Measurements from ENCODE around the gene RGS19.
"Not testable (repeated sequence)": the region's sequence is repeated elsewhere in the genome, so short reads cannot be mapped to it uniquely, and the experiment has no call there.

The RGS19 gene, protein sequence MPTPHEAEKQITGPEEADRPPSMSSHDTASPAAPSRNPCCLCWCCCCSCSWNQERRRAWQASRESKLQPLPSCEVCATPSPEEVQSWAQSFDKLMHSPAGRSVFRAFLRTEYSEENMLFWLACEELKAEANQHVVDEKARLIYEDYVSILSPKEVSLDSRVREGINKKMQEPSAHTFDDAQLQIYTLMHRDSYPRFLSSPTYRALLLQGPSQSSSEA

DNA sequence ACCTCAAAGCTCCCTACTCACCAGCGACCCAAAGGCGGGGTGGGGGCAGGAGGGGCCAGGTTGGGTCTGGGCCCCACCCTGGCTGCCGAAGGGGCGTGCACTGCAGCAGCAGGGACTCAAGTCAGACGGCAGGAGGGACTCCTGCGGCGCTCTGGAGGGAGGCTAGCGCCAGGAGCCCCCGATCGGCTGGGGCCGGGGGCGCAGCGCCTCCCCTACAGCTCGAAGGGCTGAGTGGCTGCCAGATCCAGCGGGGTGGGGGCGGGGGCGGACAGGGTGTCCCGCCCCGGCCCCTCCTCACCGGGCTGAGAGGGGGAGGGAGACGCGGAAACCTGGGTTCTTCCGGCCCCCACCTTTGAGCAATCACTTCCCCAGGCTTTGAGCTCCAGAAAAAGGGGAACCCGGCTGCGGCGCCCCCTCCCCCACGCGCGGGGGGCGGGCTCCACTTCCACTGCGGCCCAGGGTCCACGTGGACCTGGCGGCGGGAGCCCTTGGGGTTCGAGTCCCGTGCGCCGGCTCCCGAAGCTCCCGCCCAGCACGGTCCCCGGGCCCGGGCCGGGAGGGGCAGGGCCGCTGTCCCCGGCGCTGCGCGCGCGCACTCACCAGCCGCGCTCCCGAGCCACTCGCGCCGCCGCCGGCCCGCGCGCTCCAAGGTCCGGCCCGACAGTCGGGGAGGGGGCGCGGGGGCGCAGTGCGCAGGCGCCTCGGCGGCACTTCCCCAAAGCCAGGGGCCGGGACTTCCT, at the start of gene RGS19:
Gene RGS19, minus strand, starts transcription at position 246 of the 740 bp plus-strand sequence. CDS start 2,632 bp downstream, outside the sequence.
- peak; percentile 10 for DNase-seq

DNA sequence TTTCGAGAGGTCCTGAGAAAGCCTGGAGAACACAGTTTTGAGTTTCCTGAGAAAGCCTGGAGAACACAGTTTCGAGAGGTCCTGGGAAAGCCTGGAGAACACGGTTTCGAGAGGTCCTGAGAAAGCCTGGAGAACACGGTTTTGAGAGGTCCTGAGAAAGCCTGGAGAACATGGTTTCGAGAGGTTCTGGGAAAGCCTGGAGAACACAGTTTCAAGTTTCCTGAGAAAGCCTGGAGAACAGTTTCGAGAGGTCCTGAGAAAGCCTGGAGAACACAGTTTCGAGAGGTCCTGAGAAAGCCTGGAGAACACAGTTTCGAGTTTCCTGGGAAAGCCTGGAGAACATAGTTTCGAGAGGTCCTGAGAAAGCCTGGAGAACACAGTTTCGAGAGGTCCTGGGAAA, 44.2 kb upstream of the RGS19 start:
- not testable (repeated sequence) for DNase-seq

DNA sequence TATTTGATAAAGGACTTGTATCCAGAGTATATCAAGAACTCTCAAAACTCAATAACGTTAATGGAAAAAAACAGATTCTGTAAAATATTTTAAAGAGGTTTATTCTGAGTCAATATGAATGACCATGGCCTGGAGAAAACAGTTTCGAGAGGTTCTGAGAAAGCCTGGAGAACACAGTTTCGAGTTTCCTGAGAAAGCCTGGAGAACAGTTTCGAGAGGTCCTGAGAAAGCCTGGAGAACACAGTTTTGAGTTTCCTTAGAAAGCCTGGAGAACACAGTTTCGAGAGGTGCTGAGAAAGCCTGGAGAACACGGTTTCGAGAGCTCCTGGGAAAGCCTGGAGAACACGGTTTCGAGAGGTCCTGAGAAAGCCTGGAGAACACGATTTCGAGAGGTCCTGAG, 43.6 kb upstream of the RGS19 start:
- DNase-seq = not testable (repeated sequence)

DNA sequence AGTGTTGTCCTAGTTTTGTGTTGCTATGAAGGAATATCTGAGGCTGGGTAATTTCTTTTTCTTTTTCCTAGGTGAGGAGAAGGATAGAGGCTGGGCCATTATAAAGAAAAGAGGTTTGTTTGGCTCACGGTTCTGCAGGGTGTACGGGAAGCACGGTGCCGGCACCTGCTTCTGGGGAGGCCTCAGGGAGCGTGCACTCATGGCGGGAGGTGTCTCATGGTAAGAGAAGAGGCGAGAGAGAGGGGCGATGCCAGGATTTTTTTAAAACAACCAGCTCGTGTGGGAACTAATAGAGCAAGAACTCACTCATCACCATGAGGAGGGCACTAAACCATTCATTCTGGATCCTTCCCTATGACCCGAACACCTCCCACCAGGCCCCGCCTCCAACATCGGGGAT, 42.3 kb upstream of the RGS19 start:
- no peak for DNase-seq

DNA sequence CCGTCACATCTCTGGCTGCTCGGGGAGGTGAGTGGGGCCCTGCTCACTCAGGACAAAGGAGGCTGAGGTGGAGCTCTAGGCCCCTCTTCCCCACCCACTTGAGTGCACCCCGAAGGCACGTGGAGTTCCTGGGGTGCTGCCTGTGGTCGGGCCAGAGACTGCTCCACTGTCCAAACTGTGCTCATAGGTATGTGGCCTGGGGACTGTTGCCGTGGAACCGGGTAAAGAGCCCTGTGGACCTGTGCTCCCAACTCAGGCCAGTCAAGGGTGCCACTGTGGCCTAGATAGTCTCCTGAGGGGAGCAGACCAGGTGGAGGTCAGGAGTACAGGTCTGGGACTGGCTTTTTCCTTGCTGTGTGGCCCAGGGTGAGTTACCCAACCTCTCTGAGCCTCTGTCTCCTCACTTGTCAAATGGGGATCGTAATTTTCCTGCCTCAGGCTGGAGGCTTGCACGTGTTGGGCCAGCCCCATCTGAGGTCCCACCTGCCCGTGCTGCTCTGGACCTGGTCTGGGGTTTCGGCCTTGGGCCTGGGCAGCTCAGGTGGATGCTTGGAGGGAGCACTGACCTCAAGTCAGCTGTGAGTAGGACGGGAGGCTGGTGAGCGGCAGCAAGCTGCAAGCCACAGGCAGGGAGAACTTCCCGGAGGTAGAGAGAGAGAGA, 40.5 kb upstream of the RGS19 start:
- no peak for DNase-seq

DNA sequence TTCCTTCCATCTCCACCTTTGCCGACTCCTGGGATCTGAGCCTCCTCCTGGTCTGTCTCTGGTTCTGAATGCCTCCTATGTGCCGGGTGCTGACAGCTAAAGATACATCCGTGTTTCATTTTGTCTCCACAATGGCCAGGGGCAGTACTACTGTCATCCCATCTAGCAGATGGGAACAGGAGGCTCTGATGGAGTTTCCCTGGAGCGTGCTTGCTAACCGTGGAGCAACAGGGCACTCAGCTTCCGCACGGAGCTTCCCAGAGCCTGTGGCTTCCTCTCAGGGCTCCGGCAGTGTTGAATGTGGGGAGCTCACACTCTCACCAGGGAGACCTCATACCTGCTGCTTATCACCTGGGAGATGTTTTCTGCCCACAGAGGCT, 40.0 kb upstream of the RGS19 start:
- no peak for DNase-seq

DNA sequence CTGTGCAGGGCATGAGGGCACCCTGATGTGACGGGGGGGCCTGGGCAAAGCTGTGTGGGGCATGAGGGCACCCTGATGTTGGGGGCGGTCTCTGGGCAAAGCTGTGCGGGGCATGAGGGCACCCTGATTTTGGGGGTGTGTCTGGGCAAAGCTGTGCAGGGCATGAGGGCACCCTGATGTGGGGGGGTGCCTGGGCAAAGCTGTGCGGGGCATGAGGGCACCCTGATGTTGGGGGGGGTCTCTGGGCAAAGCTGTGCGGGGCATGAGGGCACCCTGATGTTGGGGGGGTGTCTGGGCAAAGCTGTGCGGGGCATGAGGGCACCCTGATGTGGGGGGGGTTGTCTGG, 38.1 kb upstream of the RGS19 start:
- not testable (repeated sequence) for DNase-seq

DNA sequence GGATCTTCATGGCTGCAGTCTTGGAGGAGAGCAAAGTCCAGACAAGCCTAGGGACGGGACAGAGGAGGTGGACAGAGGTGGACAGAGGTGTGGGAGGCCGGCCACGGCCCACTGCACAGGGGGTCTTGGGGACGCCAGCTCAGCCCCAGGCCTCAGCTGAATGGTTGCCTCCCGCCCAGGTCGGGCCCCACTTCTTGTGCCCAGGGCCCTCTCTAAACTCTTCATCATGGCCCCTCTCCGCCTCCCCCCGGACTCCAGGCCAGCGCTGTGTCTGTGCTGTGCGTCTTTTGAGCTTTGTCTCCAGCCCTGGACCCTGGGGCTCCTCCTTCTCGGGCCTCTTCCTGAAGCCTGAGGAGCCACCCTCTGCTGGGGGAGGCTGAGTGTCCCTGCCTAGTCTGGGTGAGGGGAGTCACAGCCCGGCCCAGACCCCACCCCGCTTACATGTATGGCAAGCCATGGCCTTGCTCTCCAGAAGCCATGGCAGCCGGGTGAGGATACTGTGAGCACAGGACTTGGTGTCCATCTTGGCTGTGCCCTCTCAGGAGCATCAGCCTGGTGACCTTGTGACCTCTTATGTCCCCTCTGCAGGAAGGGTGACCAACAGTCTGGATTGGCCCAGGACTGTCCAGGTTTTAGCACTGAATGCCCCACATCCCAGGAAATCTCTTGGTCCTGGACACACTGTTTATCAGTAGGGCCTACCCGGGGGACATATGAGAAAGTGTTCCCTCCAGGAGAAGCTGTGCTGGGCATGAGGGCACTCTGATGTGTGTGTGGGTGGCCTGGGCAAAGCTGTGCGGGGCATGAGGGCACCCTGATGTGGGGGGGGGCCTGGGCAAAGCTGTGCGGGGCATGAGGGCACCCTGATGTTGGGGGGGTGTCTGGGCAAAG, 37.5 kb upstream of the RGS19 start:
- DNase-seq = no peak

DNA sequence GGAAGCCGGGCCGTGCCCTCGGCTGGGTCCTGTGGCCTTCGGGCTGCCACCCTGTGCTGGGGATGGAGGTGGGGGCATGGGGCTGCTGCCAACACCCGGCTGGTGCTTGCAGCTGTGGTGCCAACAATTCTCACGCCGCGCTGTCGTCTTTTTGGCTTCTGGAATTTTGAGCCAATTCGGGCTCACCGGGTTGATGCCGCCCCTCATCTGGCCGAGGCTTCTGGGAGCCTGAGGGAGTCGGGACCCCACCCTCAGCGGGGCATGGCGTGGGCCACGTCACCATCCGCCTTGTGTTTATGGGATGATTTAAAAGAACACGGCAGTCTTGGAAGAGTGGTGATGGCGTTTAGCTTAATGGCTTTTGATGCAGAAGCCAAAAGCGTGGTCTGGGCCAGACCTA, 36.7 kb upstream of the RGS19 start:
- no peak for DNase-seq

DNA sequence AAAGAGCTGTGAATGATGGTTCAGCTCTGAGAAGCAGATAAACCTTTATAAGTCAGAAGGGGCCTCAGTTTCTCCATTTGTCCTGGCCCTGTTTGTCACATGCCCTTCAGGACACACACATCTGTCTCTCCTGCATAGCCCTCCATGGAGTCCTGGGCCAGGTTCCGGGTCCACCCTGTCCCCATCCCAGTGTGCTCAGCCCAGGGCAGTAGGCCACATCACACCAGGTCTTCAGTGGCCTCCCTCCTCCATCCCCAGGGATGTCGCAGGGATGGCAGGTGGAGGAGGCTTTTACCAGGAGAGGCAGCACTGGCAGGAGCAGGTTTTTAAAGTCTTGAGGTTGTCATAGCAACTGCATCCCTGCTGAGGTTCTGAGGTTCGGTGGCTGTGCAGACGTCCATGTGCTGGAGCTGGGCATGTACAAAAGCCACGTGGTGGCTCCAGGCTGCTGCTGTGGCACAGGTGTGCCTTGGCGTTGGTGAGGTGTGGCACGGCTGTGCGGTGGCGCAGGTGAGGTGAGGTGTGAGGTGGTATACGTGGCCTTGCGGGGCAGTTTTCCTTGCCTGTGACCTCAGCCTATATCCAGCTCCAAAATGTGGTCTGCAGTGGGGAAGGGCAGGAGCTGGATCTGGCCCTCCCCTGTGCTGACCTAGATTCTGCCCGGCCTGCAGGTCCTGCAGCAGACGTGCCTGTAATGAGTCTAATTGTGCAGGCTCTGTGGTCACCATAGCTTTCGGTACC, 36.0 kb upstream of the RGS19 start:
- no peak for DNase-seq

DNA sequence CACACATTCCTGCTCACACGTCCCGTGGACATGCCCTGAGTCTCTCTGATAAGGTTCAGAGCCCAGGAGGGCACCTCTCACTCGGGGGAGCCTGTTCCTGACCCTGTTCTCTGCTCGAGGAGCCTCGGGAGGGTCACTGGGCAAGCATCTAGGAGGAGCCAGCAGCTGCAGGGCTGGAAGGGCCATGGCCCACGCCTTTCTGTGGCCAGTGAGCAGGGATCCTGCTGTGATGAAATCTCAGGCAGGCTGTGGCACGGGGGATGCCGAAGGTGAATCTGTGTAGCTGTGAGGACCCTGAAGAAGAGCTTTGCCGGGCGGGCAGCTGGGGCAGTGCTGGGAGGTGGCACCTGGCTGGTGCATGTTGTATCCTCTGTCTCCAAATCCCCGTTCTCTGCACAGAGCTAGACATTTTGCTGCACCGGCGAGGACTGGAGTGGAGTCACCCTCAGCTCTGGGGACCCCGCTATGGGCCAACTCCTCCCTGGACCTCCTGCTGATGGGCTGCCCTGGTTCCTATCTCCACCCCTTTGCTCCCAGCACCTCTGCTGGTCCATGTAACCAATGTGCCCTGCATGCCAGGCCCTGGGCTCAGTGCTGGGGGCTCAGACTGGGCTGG, 35.1 kb upstream of the RGS19 start:
- DNase-seq = no peak

DNA sequence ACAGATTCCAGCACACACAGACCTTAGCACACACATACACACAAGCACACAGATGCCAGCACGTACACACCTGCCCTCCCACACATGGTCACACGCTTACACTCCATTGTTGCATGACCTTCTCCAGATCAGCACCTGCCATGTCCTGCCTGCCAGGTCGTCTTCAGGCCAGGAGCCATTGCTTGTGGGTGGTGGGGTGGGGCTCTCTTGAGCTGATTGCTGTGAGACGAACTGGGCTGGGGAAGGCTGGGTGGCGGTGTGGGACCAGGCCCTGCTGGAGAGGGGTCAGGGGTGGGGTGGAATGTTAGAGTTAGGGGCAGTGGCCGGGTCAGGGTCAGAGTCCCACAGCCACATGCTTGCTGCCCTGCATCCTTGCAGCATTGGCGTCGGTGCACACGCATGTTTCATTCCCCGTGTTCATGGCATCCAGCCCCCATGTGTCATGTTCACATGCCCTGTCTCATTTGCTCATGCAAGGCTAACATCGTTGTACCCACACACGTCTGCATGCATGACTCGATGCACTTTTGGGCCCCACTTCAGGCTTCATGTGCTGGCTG, 34.6 kb upstream of the RGS19 start:
- no peak for DNase-seq

DNA sequence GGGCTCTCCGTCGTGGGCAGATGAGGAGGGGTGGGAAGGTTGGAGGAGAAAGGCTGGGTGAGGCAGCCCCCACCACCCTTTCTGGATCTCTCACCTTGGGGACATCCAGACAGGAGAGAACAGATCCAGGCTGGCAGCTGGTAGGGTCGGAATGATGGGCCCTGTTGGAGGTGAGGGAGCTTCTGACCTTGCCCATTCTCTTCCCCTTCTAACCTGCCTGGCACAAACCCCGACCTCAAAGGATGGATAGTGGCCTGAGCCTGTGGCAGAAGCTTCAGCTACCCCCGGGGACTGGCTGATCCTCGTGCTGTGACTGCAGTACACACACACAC, 34.1 kb upstream of the RGS19 start:
- no peak for DNase-seq

DNA sequence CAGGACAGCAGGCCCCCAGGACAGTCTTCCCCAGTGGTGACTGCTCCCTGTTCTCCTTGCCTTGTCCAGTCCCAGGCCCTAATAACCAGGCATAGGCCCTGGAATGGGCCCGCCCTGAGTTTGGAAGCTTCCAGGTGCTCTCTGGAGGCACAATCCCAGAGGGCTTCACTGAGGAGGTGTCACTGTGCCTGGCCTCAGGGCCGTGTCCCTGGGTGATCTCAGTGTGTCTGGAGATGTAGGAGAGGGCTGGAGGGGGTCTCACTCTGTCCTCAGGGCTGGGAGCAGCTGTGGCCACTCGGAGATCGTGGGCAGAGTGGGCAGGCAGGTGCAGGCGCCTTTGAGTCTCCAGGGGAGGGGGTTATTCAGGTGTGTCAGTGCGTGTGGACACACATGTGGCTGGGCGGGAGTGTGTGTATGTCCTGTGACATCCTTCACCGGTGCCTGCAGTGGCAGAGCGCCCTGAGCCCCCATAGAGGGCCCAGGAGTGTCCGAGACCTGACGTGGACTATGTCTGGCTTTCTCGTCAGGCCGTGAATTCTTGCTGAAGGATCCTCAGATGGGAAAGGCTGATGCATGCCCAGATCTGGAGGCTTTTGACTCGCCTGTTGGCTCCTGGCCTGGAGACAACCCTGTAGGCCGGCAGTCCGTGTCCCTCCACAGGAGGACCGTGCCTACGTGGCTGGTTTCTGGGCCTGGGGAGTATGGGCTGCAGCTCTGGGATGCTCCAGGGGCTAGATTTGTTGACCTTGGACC, 33.5 kb upstream of the RGS19 start:
- DNase-seq = no peak

DNA sequence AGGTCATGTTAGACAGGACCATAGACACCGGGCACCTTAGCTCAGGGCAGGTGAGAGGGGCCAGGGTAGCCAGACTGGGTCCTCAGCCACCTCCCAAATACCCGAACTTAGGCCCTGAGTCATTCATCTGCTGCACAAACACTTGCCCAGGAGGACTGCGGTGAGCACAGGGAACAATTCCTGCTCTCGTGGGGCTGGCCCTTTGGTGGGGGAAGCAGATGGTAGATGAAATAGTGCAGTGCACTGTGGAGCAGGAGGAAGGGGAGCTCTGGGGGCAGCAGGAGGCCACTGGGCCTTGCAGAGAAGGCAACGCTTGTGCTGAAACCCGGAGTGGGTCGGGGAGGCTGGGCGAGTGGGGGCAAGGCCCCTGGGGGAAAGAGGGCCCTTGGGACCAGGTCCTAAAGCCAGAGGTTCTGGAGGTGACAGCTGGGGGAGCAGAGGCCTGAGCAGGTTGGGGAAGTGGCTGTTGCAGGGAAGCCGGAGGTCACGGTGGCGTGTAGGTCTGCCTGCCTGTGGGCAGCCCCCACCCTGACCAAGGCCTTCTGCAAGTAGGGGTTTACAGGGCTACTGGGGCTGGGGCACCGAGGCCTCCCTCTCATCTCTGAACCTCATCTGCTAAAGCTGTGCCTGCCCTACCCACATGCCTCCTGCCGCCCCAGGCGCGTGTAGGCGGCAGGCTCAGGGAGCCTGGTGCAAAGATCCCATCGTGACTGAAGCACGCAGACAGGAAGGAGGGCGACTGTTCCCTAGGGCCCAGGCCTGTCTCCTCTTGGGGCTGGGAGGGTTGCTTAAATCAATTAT, 32.7 kb upstream of the RGS19 start:
- no peak for DNase-seq

DNA sequence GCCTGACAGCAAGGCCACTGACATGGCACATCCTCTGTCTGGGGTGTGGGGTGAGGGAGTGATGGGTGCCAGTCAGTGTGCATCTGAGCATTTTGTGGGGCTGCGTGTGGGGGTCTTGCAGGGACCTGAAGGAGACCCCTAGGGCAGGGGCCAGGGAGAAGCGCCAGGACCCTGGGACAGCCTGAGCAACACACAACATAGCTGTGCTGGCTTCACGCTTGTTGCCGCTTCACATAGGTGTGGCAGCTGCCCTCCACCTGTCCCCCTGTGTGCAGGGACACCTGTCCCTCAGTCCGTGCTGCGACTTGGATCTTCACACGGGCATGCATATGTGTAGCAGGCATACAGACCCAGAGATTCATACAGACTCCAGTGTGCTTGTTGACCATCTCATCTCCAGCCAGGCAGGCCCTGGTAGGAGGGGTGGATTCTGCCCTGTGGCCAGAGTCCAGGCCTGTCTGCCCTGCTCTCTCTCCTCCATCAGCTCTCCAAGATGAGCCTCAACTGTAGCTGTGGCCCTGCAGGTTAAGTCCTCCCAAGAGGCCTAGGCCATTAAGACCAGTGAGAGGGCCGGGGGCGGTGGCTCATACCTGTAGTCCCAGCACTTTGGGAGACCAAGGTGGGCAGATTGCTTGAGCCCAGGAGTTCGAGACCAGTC, 31.2 kb upstream of the RGS19 start:
- DNase-seq = no peak

DNA sequence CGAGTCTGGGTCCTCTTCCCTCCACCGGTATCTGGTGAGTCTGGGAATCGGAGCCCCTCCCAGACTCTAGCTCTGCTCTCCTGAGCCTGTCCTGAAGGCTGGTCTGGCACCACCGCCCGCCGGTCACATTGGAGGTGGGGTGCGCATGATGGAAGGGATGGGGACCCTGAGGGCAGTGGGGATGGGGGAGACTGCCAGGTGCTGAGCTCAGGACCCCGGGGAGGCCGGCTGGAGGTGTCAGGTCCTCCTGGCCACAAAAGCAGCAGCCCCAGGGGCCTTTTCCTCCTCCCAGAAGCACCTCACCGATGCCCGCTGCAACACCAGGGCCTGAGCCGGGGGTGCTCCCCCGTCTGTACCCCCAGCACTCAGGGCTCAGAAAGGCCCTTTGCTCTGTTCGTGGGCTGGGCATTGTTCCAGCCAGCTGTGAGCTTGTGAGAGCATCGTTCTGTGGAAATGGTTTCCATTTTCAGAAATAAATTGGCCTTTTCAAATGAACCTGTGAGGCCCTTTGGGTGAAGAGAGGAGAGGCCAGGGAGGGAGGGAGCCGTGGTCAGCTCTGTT, 30.6 kb upstream of the RGS19 start:
- no peak for DNase-seq

DNA sequence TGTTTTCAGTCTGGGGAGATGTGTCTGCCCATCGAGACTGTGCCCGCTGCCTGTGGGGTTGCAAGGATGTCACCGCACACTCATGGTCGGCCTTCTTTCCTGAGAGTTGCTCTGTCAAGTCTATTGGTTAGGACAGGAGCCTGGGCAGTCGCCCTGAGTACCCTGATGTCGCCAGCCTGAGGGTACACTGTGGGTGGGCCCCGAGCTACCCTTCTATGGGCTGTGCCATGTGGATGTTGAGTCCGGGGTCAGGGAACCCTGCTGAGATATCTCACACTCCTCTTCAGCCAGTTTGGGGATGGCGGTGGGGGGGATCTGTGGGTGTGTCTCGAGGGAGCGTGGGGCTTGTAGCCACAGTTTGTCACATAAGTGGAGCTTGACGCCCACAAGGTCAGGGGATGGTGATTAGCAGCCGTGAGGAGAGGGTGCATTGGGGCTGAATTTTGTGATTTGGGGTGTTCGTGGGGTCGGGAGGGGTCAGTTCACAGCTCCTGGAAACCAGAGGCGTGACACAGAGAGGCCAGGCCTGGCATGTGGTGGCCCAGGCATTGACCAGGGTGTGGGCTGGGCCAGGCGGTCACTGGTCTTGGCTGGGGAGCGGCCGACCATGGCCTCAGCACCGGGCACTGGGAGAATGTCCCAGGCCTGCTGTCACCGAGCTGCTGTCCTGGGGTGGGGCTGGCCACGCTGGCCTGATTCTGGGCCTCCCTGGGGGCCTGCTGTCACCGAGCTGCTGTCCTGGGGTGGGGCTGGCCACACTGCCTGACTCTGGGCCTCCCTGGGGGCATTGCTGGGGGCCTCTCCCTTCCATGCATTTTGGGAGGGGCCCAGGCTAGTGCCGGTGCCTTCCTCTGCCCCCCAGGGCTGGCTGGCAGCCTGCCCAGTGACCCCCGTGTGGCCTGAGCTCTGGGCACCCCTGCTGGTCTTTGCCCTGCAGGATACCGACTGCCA, 29.7 kb upstream of the RGS19 start:
- DNase-seq = no peak

All from NCI-H748 treated with DMSO at 0.1 percent for 48 hours (cell line).